Measurements from ENCODE around the gene POP7. TPM values are rescaled to one million over a fixed set of nuclear protein-coding genes. Genes with fewer than 3 reads are reported as not detected.
"Not testable (repeated sequence)": the region's sequence is repeated elsewhere in the genome, so short reads cannot be mapped to it uniquely, and the experiment has no call there.

Gene POP7
- 10 to 100 TPM; 31.9 to 44.8 (median 40.9) TPM for polyA plus RNA-seq
- long read RNA-seq, donor 1, transcript POP7-201 (2 exons, 927 nt) = major isoform, 35 of 35 reads
- long read RNA-seq, donor 1, partial matches to known transcripts = 0 of 35 reads
- long read RNA-seq, donor 1, other reads (novel, unspliced or antisense) = 0 of 35 reads
- long read RNA-seq, donor 2, transcript POP7-201 (2 exons, 927 nt) = major isoform, 9 of 9 reads
- long read RNA-seq, donor 2, partial matches to known transcripts = 0 of 9 reads
- long read RNA-seq, donor 2, other reads (novel, unspliced or antisense) = 0 of 9 reads
- long read RNA-seq, donor 3, transcript POP7-201 (2 exons, 927 nt) = major isoform, 16 of 16 reads
- long read RNA-seq, donor 3, partial matches to known transcripts = 0 of 16 reads
- long read RNA-seq, donor 3, other reads (novel, unspliced or antisense) = 0 of 16 reads
- long read RNA-seq, donor 4, partial matches to known transcripts = 0 of 1 reads
- long read RNA-seq, donor 4, other reads (novel, unspliced or antisense) = 0 of 1 reads
- long read RNA-seq, donor 5, transcript POP7-201 (2 exons, 927 nt) = major isoform, 5 of 13 reads
- long read RNA-seq, donor 5, partial matches to known transcripts = 8 of 13 reads
- long read RNA-seq, donor 5, other reads (novel, unspliced or antisense) = 0 of 13 reads
- long read RNA-seq, donor 6, transcript POP7-201 (2 exons, 927 nt) = major isoform, 18 of 24 reads
- long read RNA-seq, donor 6, partial matches to known transcripts = 6 of 24 reads
- long read RNA-seq, donor 6, other reads (novel, unspliced or antisense) = 0 of 24 reads
- long read RNA-seq, donor 7, transcript POP7-201 (2 exons, 927 nt) = major isoform, 22 of 22 reads
- long read RNA-seq, donor 7, partial matches to known transcripts = 0 of 22 reads
- long read RNA-seq, donor 7, other reads (novel, unspliced or antisense) = 0 of 22 reads
- long read RNA-seq, donor 8, partial matches to known transcripts = 0 of 1 reads
- long read RNA-seq, donor 8, other reads (novel, unspliced or antisense) = 0 of 1 reads
- long read RNA-seq, donor 9, transcript POP7-201 (2 exons, 927 nt) = major isoform, 5 of 5 reads
- long read RNA-seq, donor 9, partial matches to known transcripts = 0 of 5 reads
- long read RNA-seq, donor 9, other reads (novel, unspliced or antisense) = 0 of 5 reads
- long read RNA-seq, donor 10, transcript POP7-201 (2 exons, 927 nt) = major isoform, 28 of 28 reads
- long read RNA-seq, donor 10, partial matches to known transcripts = 0 of 28 reads
- long read RNA-seq, donor 10, other reads (novel, unspliced or antisense) = 0 of 28 reads

GRCh38 chr7:100705753-100706671 is at the start of gene POP7:
Gene POP7, plus strand, starts transcription at chr7:100706121. Its CDS starts 710 bp downstream, at chr7:100706831.
- H3K36me3 ChIP-seq (ENCODE audit: control insufficient read depth in 3 of 3, insufficient read depth in 2 of 3, low read depth in 1 of 3, low read length in 3 of 3) = peaks cover 0 to 24% (median 0%) of the 10 kb centered on the region in 3 donors
- H3K27ac ChIP-seq (ENCODE audit: low read depth in 1 of 3, low read length in 2 of 3) = peak within 1 kb of the TSS; percentile 82 to 99 (median 95)
- peak within 1 kb of the TSS; percentile 76 to 94 (median 93) for H3K4me3 ChIP-seq (ENCODE audit: low read depth in 1 of 3, low read length in 3 of 3)
- WGBS, 3 donors = 0 to 1% (median 1%) methylated on average over 80 to 86 of the region's 86 CpGs
- no peaks in the 10 kb centered on the region for H3K9me3 ChIP-seq (ENCODE audit: control insufficient read depth in 2 of 2, insufficient read depth in 1 of 2, low read depth in 1 of 2, low read length in 1 of 2)
- FAIRE-seq = no peak
- DNase-seq = peak; percentile 97 to 100
- H3K4me1 ChIP-seq (ENCODE audit: control insufficient read depth in 3 of 3, insufficient read depth in 2 of 3, low read depth in 1 of 3, low read length in 2 of 3) = peaks cover 0 to 18% (median 3%) of the 10 kb centered on the region in 3 donors
- no peaks in the 10 kb centered on the region for H3K27me3 ChIP-seq (ENCODE audit: control insufficient read depth in 3 of 3, insufficient read depth in 3 of 3, low read length in 3 of 3)

- DNase-seq; H3K4me3 ChIP-seq (ENCODE audit: low read depth in 1 of 3, low read length in 3 of 3); FAIRE-seq; H3K9me3 ChIP-seq (ENCODE audit: control insufficient read depth in 2 of 2, insufficient read depth in 1 of 2, low read depth in 1 of 2, low read length in 1 of 2); H3K36me3 ChIP-seq (ENCODE audit: control insufficient read depth in 3 of 3, insufficient read depth in 2 of 3, low read depth in 1 of 3, low read length in 3 of 3); H3K4me1 ChIP-seq (ENCODE audit: control insufficient read depth in 3 of 3, insufficient read depth in 2 of 3, low read depth in 1 of 3, low read length in 2 of 3); H3K27ac ChIP-seq (ENCODE audit: low read depth in 1 of 3, low read length in 2 of 3): not testable (repeated sequence)
- 51 to 77% (median 60%) methylated on average over 12 of the region's 12 CpGs for WGBS, 3 donors
- H3K27me3 ChIP-seq (ENCODE audit: control insufficient read depth in 3 of 3, insufficient read depth in 3 of 3, low read length in 3 of 3) = peaks cover 0 to 11% (median 2%) of the 10 kb centered on the region in 3 donors
Observed at GRCh38 chr7:100662194-100662776, 43.6 kb upstream of the POP7 start.

GRCh38 chr7:100665168-100665726 is 40.7 kb upstream of the POP7 start:
- no peaks in the 10 kb centered on the region for H3K9me3 ChIP-seq (ENCODE audit: control insufficient read depth in 2 of 2, insufficient read depth in 1 of 2, low read depth in 1 of 2, low read length in 1 of 2)
- no peaks in the 10 kb centered on the region for H3K36me3 ChIP-seq (ENCODE audit: control insufficient read depth in 3 of 3, insufficient read depth in 2 of 3, low read depth in 1 of 3, low read length in 3 of 3)
- H3K4me1 ChIP-seq (ENCODE audit: control insufficient read depth in 3 of 3, insufficient read depth in 2 of 3, low read depth in 1 of 3, low read length in 2 of 3) = no peaks in the 10 kb centered on the region
- 94 to 96% (median 95%) methylated on average over 5 of the region's 5 CpGs for WGBS, 3 donors
- no peak for DNase-seq
- peaks cover 0 to under 1% (median 0%) of the 10 kb centered on the region in 3 donors for H3K27me3 ChIP-seq (ENCODE audit: control insufficient read depth in 3 of 3, insufficient read depth in 3 of 3, low read length in 3 of 3)
- H3K27ac ChIP-seq (ENCODE audit: low read depth in 1 of 3, low read length in 2 of 3) = no peak overlapping the region
- H3K4me3 ChIP-seq (ENCODE audit: low read depth in 1 of 3, low read length in 3 of 3) = no peak overlapping the region
- no peak for FAIRE-seq

GRCh38 chr7:100667331-100668068 is 38.4 kb upstream of the POP7 start:
- WGBS, 3 donors = 79 to 82% (median 82%) methylated on average over 16 of the region's 16 CpGs
- no peaks in the 10 kb centered on the region for H3K36me3 ChIP-seq (ENCODE audit: control insufficient read depth in 3 of 3, insufficient read depth in 2 of 3, low read depth in 1 of 3, low read length in 3 of 3)
- no peak for FAIRE-seq

GRCh38 chr7:100668069-100668449 is 37.9 kb upstream of the POP7 start:
- FAIRE-seq (no peak), DNase-seq (no peak)
- 82 to 90% (median 87%) methylated on average over 2 of the region's 2 CpGs for WGBS, 3 donors
- no peak overlapping the region for H3K4me3 ChIP-seq (ENCODE audit: low read depth in 1 of 3, low read length in 3 of 3)
- no peak overlapping the region for H3K27ac ChIP-seq (ENCODE audit: low read depth in 1 of 3, low read length in 2 of 3)
- H3K27me3 ChIP-seq (ENCODE audit: control insufficient read depth in 3 of 3, insufficient read depth in 3 of 3, low read length in 3 of 3) = peaks cover 0 to 9% (median 0%) of the 10 kb centered on the region in 3 donors
- no peaks in the 10 kb centered on the region for H3K9me3 ChIP-seq (ENCODE audit: control insufficient read depth in 2 of 2, insufficient read depth in 1 of 2, low read depth in 1 of 2, low read length in 1 of 2)
- no peaks in the 10 kb centered on the region for H3K4me1 ChIP-seq (ENCODE audit: control insufficient read depth in 3 of 3, insufficient read depth in 2 of 3, low read depth in 1 of 3, low read length in 2 of 3)
- no peaks in the 10 kb centered on the region for H3K36me3 ChIP-seq (ENCODE audit: control insufficient read depth in 3 of 3, insufficient read depth in 2 of 3, low read depth in 1 of 3, low read length in 3 of 3)

More at GRCh38 chr7:100667331-100668068, 38.4 kb upstream of the POP7 start:
- H3K27ac ChIP-seq (ENCODE audit: low read depth in 1 of 3, low read length in 2 of 3) = no peak overlapping the region
- peaks cover 0 to 9% (median 0%) of the 10 kb centered on the region in 3 donors for H3K27me3 ChIP-seq (ENCODE audit: control insufficient read depth in 3 of 3, insufficient read depth in 3 of 3, low read length in 3 of 3)
- no peak for DNase-seq
- no peaks in the 10 kb centered on the region for H3K9me3 ChIP-seq (ENCODE audit: control insufficient read depth in 2 of 2, insufficient read depth in 1 of 2, low read depth in 1 of 2, low read length in 1 of 2)
- H3K4me1 ChIP-seq (ENCODE audit: control insufficient read depth in 3 of 3, insufficient read depth in 2 of 3, low read depth in 1 of 3, low read length in 2 of 3) = no peaks in the 10 kb centered on the region
- H3K4me3 ChIP-seq (ENCODE audit: low read depth in 1 of 3, low read length in 3 of 3) = no peak overlapping the region

GRCh38 chr7:100669106-100669505 is 36.8 kb upstream of the POP7 start:
- not testable (repeated sequence) for DNase-seq, FAIRE-seq
- WGBS, 3 donors = 93 to 97% (median 95%) methylated on average over 12 of the region's 12 CpGs

More at GRCh38 chr7:100669106-100669505, 36.8 kb upstream of the POP7 start:
- not testable (repeated sequence) for H3K9me3 ChIP-seq (ENCODE audit: control insufficient read depth in 2 of 2, insufficient read depth in 1 of 2, low read depth in 1 of 2, low read length in 1 of 2); H3K36me3 ChIP-seq (ENCODE audit: control insufficient read depth in 3 of 3, insufficient read depth in 2 of 3, low read depth in 1 of 3, low read length in 3 of 3); H3K4me3 ChIP-seq (ENCODE audit: low read depth in 1 of 3, low read length in 3 of 3); H3K4me1 ChIP-seq (ENCODE audit: control insufficient read depth in 3 of 3, insufficient read depth in 2 of 3, low read depth in 1 of 3, low read length in 2 of 3); H3K27me3 ChIP-seq (ENCODE audit: control insufficient read depth in 3 of 3, insufficient read depth in 3 of 3, low read length in 3 of 3); H3K27ac ChIP-seq (ENCODE audit: low read depth in 1 of 3, low read length in 2 of 3)

All from small intestine (tissue), 16 donors.